Measurements from ENCODE around the gene ARF1. TPM values are rescaled to one million over a fixed set of nuclear protein-coding genes. Genes with fewer than 3 reads are reported as not detected.

ARF1 gene
- total RNA-seq, 1 experiment from 2014 or later = 395 TPM

DNA sequence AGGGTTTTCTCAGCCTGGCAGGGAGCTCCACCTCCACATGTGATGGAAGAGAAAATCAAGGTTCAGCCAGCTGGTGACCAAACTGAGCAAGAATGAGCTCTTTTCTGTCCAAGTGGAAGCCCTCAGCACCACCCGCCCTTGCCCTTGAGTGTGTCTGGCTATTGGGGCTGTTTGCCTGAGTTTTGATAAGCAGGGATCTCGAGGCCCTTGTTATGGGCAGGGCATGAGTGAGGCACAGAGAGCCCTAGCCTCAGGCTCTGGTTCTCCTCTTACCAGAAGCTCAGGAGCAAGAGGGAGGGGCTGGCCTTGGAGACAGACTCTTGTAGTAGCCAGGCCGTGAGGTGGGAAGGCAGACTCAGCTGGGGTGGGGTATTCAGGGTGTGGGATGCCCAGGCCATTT lies 37.5 kb upstream of the ARF1 start:
- no peak for DNase-seq (ENCODE audit: low spot score)
- ChIA-PET CTCF (interaction anchor here (1.3 kb wide), 1 partner anchor 46 kb away, joined by 3 read pairs; no protein-coding TSS in a partner anchor), POLR2A (ENCODE audit: low non-redundant PET) (no interaction called here)
- Histone ChIP-seq H3K4me3 (ENCODE audit: low read depth, low read length, poor library complexity, severe bottlenecking) (no peak overlapping the region), H3K27ac (ENCODE audit: low read depth, low read length, poor library complexity, severe bottlenecking) (no peak overlapping the region), H3K4me1 (ENCODE audit: insufficient read depth, low read length, poor library complexity, severe bottlenecking) (no peaks in the 10 kb centered on the region), H3K27me3 (replicated peaks; ENCODE audit: insufficient read depth, low read depth, low read length, poor library complexity) (peaks cover 53% of the 10 kb centered on the region), H3K36me3 (ENCODE audit: insufficient read depth, low read length, poor library complexity, severe bottlenecking) (no peaks in the 10 kb centered on the region), H3K9me3 (ENCODE audit: low read depth, low read length, poor library complexity, severe bottlenecking) (no peaks in the 10 kb centered on the region)
- TF ChIP-seq EZH2 (IDR thresholded peaks at IDR 0.05; ENCODE audit: borderline replicate concordance, low read depth, low read length, poor library complexity, severe bottlenecking) (no peak), CTCF (conservative IDR thresholded peaks at IDR 0.05; ENCODE audit: low read depth, low read length) (no peak)
- intact Hi-C loops (cut with micrococcal nuclease; ENCODE audit: unreplicated experiment) = no loop called here
- no TSS peak for BruUV-seq (replicated peaks)

DNA sequence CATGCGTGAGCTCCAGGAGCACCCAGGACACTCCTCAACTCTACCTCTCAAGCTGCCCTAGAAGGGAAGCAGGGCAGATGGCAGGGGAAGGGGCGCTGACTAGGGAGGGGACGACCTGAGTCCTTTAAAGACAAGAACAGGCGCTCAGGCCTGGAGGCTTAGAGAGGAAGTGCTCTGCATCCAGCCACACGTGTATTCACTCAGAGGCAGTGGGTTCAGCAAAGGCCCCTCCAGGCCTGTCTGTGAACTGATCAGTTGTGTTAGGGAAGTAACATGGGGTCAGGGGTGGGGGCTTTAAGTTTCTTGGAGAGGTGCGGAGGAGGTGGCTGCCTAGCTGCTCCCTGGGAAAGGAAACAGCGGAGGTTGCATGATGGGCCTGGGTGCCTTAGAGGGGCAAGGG lies 37.1 kb upstream of the ARF1 start:
- POLR2A ChIA-PET (ENCODE audit: low non-redundant PET) = no interaction called here

DNA sequence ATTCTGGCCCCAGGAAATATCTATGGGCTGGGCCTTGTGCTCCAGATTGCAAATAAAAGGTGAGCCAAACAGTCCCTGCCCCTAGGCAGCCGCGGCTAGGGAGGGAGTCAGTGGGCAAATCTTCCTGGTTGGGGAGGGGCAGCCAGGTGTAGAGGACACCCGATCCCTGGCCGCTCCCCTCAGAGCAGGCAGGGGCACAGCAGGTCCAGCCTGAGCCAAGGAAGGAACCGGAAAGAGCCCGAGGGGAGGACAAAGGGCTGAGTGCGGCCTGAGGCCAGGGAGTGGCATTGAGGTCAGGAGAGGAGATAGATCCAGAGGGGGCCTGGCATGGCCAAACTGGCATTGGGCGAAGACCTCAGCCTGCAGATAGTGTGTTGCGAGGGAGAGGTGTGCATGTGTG lies 36.6 kb upstream of the ARF1 start:
- peaks cover 51% of the 10 kb centered on the region for H3K27me3 ChIP-seq (replicated peaks; ENCODE audit: insufficient read depth, low read depth, low read length, poor library complexity)
- no peaks in the 10 kb centered on the region for H3K9me3 ChIP-seq (ENCODE audit: low read depth, low read length, poor library complexity, severe bottlenecking)
- H3K36me3 ChIP-seq (ENCODE audit: insufficient read depth, low read length, poor library complexity, severe bottlenecking) = no peaks in the 10 kb centered on the region
- intact Hi-C loops (cut with micrococcal nuclease; ENCODE audit: unreplicated experiment) = no loop called here
- no peaks in the 10 kb centered on the region for H3K4me1 ChIP-seq (ENCODE audit: insufficient read depth, low read length, poor library complexity, severe bottlenecking)
- BruUV-seq (replicated peaks) = no TSS peak
- no peak overlapping the region for H3K4me3 ChIP-seq (ENCODE audit: low read depth, low read length, poor library complexity, severe bottlenecking)
- DNase-seq (ENCODE audit: low spot score) = no peak
- ChIA-PET POLR2A (ENCODE audit: low non-redundant PET) (no interaction called here), CTCF (interaction anchor here (1.3 kb wide), 1 partner anchor 46 kb away, joined by 3 read pairs; no protein-coding TSS in a partner anchor)
- no peak overlapping the region for H3K27ac ChIP-seq (ENCODE audit: low read depth, low read length, poor library complexity, severe bottlenecking)
- TF ChIP-seq EZH2 (IDR thresholded peaks at IDR 0.05; ENCODE audit: borderline replicate concordance, low read depth, low read length, poor library complexity, severe bottlenecking) (no peak), CTCF (conservative IDR thresholded peaks at IDR 0.05; ENCODE audit: low read depth, low read length) (no peak)

More for the DNA sequence above, 37.1 kb upstream of the ARF1 start:
- intact Hi-C loops (cut with micrococcal nuclease; ENCODE audit: unreplicated experiment) = no loop called here
- Histone ChIP-seq H3K9me3 (ENCODE audit: low read depth, low read length, poor library complexity, severe bottlenecking) (no peaks in the 10 kb centered on the region), H3K27ac (ENCODE audit: low read depth, low read length, poor library complexity, severe bottlenecking) (no peak overlapping the region), H3K36me3 (ENCODE audit: insufficient read depth, low read length, poor library complexity, severe bottlenecking) (no peaks in the 10 kb centered on the region), H3K27me3 (replicated peaks; ENCODE audit: insufficient read depth, low read depth, low read length, poor library complexity) (peaks cover 51% of the 10 kb centered on the region), H3K4me1 (ENCODE audit: insufficient read depth, low read length, poor library complexity, severe bottlenecking) (no peaks in the 10 kb centered on the region), H3K4me3 (ENCODE audit: low read depth, low read length, poor library complexity, severe bottlenecking) (no peak overlapping the region)
- no peak for TF ChIP-seq CTCF (conservative IDR thresholded peaks at IDR 0.05; ENCODE audit: low read depth, low read length)
- TF ChIP-seq EZH2 (IDR thresholded peaks at IDR 0.05; ENCODE audit: borderline replicate concordance, low read depth, low read length, poor library complexity, severe bottlenecking) = no peak
- no TSS peak for BruUV-seq (replicated peaks)
- DNase-seq (ENCODE audit: low spot score) = no peak
- CTCF ChIA-PET = interaction anchor here (1.3 kb wide), 1 partner anchor 46 kb away, joined by 3 read pairs; no protein-coding TSS in a partner anchor
